Stimulated activated CD4-positive, alpha-beta T cell treated with anti-CD3 and anti-CD28 coated beads, Interleukin-2, amount 100 ng/mL, for 24 hours (primary cell): ENCODE measurements around the gene ZNF436.
"Not testable (repeated sequence)": the region's sequence is repeated elsewhere in the genome, so short reads cannot be mapped to it uniquely, and the experiment has no call there.

Source experiments
- DNase-seq, 2 donors: peaks; one replicate each; pipeline ENCODE4 v3.0.0-alpha.2; 2020

The ZNF436 gene

DNA sequence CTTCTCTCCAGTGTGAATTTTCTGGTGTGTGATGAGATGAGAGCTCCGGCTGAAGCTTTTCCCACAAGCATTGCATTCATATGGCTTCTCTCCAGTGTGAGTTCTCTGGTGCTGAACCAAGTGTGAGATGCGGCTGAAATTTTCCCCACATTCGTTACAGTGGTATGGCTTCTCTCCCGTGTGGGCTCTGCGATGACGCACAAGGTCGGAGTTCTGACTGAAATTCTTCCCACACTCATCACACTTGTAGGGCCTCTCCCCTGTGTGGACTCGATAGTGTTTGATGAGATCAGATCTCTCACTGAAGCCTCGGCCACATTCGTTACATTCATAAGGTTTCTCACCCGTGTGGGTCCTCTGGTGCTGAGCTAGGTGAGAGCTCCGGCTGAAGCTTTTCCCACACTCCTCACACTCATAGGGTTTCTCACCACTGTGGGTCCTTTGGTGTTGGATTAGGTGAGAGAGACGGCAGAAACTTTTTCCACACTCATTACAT lies 7.4 kb downstream of the ZNF436 start:
- no peak for DNase-seq

DNA sequence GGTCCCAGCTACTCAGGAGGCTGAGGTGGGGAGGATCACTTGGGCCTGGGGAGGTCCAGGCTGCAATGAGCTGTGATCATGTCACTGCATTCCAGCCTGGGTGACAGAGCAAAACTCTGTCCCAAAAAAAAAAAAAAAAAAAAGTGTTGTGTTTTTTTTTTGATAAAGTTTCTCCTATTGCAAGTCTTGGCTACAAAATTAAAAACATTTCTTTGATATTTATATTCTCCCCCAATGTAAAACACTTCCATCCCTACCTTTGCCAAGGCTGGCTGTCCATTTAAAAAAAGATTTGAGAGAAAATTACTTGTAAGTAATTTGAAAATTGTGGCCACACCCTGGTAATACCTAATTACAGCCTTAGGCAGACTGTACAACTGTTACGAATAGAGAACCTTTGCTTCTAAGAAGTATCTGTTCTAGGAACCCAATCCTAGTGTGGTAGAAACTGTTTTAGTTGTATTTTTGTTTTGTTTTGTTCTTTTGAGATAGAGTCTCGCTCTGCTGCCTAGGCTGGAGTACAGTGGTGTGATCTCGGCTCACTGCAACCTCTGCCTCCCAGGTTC lies 11.2 kb downstream of the ZNF436 start:
- no peak for DNase-seq

DNA sequence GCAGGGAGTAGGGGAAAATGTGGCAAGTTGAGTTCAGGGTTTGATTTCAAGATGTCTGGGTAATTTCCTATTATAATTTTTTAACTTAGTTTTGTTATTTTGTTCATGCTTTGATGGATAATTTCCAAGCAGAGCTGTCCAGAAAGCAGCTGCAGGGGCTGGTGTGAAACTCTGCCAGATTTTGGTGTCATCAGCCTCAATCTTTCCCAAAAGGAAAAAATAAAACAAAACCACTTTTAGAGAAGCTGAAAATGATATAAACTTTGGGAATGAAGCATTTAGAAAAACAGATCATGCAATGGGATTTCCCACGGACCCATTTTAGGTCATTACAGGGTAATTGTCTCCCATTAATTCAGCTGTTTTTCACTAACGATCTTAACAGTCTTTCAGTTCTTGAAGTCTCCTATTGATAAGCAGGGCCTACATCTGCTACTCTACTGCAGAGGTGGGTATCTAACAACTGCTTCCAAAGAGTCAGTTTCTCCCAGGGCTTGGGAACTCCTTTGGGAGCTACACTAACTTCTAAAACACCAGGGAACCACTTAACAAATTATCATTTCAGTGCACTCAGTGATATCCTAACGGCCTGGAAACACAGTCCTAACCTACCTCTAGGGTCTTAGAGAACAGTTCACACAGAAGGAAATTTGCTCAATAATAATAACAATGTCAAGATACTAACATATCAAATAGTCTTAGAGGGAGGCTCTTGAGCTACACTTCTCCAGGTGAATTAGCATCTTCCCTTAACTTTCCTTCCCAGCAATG lies 12.3 kb downstream of the ZNF436 start:
- DNase-seq, result no peak

DNA sequence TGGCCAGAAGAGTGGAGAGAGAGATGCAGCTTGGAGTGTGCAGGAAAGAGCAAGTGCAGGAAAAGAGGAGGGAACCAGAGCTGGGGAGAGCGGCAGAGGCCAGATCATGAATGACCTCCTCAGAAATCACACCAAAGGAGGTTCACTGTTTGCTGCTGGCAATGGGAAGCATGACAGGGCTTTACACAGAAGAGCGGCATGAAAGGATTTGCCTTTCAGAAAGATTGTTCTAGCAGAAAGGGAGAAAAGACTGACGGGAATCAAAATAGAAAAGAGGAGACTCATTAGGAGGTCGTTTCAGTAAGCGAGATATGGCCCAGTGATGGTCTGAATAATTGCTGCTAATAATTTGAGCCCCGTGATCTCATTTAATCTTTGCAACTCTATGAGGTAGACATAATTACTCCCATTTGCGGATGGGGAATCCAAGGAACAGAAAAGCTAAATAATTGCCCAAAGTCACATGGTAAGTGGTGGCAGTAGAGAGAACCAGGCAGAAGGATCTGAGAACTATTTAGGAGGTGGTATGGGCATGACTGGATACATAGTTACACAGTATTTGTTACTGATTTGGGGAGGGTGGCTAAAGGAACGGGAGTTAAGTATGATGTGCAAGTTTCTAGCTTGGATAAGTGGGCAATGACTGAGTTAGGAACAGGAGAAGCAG lies 13.0 kb downstream of the ZNF436 start:
- DNase-seq, result no peak

DNA sequence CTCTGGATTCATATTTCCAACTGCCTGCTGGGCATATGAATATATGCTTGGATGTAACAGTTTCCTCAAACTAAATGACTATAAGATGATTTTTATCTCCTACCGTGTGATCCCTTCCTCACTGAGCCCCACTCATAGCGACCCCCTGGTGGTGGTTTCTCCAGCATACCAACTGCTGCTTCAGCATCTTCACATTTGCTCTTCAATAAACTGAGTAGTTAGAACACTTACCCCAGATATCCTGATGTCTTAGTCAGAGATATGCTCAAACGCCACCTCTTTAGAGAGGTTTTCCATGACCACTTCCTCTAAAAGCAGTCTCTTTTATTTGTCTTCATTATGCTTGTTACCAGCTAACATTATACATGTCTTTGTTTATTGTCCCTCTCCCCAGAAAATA lies 15.4 kb downstream of the ZNF436 start:
- DNase-seq, result no peak

DNA sequence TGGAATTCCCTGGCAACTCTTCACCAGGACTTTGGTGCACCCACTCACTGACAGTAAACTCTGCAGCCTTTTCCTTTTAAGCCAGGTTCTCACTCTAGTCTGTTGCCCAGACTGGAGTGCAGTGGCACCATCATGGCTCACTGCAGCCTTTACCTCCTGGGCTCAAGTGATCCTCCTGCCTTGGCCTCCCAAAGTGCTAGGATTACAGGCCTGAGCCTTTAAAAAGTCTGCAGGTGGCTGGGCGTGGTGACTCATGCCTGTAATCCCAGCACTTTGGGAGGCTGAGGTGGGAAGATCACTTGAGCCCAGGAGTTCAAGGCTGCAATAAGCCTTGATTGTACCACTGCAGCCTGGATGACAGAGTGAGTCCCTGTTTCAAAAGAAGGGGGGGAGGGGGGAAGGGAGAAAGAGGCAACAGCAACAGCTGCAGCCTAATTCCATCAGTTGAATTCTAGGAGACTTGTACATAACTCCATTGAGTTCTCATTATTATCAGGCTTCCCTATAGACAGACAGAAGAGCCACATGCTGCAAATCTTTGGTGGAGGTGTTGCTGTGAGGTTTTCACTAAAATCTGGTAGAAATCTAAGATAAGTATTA lies 17.4 kb downstream of the ZNF436 start:
- no peak for DNase-seq

DNA sequence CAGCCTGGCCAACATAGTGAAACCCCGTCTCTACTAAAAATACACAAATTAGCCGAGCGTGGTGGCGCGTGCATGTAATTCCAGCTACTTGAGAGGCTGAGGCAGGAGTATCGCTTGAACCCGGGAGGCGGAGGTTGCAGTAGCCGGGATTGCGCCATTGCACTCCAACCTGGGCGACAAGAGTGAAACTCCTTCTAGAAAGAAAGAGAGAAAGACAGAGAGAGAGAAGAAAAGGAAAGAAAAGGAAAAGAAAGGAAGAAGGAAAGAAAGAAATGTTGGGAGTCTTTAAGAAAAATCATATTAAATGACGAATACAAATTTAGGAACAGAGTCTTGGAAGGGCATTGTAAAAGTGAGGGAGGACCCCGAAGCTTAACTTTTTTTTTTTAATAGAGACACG lies 23.7 kb downstream of the ZNF436 start:
- no peak for DNase-seq

DNA sequence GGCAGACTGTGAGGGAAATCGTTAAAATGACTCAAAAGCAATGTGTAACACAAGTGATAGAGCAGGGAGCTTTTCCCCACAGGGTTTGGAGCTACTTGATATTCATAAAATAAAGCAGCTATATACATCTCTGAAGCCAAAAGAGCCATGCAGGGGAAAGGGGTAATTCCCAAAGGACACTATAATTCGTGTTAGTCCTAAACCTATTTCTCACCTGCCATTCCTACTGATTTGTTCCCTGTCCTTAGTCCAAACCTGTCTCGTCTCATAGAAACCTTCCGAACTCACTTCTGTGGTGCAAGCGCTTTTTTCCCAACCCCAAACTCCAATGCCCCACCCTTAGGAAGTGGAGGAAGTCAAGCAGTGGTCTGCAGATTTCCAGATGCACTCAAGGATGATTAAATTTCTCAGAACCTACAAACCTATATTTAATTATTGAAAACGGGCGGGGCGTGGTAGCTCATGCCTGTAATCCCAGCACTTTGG lies 24.6 kb downstream of the ZNF436 start:
- no peak for DNase-seq

DNA sequence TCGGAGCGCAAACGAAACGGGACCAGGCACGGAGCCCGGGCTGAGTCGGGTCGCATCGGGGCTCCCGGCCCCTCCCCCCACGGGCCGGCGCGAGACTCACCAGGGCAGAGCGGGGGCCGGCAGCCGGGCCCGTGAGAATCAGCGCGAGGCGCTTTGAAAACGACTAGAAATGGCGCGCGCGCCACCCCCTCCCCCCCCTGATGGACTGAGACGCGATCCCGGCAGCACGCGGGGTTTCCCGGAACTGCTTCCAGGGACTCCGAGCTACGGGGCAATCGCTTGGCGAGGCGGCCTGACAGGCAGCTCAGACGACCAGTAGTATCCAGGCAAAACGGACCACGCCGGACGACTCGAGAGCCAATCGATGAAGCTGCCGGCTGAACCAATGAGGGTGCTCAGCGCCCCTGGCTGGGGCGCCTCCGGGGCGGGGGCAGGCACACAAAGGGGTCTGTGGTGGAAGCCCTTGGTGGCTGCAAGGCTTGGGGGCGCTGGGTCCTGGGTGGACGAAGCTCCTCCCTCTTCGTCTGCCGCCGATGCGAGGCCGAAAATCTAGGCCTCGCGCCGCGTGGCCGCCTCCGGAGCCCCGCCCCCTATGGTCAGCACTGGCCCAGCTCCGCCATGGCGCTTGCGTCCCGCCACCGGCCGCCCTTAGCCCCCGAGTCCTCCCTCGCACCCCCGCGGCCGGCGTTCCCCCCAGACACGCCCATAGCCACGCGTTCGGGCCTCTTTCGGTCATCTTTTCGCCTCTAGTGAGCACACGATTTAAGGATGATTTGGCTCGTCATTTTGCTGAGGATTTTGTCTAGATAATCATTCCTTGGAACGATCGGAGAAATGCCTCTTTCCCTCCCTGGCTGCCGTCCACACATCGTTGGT lies 25.3 kb downstream of the ZNF436 start, which contains the start of gene HNRNPR:
HNRNPR (minus strand) TSS at position 174 of the 876 bp plus-strand sequence. CDS start 3,276 bp downstream, outside the sequence.
- peak; percentile 99 to 100 for DNase-seq

DNA sequence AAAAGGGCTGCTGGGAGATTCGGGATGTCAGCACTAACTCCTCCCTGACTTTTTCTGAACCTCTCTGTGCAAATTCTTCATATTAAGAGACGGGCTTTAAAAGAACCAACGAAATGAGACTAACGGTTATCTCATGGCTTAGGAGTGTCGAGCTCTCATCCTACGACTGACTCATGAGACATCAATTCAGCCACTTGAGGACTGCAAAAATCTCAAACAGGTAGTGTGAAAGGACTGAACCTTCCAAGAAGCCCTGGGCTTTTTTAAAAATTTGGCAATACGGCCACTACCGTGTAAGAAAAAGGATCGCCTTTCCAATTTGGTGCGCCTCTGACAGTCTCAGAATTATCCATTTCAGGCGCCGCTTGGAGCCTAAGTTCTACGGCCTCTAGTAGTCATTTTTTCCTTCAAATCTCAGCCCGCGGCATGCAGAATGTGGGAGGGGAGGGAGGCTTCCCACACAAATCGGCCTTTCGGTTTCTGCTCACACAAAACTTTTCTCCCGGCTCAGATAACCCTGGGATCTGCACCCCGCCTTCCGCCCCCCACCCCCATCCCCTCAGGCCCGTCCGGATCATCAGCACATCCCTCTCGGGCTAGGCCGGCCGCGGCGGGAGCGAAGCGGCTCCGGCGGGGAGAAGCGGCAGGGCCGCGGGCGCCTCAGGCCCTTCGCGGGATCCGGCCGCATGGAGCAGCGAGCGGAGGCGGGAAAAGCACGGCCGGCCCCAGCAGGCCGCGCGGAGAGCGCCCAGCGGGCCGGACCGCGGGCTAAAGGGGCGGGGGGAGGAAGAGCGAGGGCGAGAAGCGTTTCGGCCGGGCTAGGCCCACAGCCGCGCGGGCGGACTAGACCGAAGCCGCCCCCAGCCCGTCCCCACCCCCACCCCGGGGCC lies 26.2 kb downstream of the ZNF436 start:
- peak; percentile 66 to 67 for DNase-seq

DNA sequence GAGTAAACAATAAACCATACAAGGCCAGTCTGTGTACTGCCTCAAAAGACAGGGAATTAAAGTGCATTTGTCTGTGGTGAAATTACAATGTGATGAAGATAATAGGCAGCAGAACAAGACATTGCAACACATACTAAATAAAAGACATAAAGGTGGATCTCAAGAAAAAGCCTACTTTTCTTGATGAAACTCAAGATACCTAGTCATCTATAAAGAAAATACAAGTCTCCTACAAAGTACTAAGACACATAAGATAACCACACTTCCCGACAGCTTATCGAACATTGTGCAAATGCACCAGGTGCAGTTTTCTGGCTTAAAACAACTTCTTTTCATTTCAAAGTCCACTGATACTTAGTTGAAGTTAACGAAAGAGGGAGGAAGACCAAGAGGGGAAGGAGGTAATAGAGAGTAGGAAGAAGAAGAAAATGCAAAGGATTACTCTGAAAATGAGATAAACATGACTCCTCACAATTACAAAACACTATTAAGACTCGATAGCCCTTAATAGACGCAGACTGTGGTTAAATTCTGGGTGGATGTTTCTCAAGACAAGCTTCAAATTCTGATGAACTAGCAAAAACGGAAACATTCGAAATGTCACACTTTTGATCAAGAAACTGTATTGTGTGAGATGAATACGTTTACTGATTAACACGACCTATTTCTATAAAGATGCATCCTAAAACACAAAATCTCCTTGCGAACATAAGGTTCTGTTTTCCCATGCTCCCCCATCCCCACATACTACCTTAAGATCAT lies 27.5 kb downstream of the ZNF436 start:
- DNase-seq, result no peak

DNA sequence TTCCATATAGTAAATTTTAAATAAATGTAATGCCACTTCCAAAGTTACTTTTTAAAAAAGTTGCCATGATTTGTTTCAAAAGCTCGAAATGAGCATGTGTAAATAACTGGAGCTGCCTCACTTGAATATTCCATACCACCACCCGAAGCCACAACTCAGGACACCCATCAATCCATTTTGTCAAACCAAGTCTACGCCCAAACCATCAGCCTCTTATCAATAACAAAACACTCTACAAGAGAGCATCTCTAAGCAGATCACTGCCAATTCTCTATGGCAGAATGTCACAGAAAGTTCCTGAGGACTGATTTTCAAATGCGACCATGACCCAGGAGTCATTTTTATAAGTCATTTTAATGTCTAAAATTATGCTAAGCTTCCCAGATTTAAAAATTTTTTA lies 30.0 kb downstream of the ZNF436 start:
- no peak for DNase-seq

DNA sequence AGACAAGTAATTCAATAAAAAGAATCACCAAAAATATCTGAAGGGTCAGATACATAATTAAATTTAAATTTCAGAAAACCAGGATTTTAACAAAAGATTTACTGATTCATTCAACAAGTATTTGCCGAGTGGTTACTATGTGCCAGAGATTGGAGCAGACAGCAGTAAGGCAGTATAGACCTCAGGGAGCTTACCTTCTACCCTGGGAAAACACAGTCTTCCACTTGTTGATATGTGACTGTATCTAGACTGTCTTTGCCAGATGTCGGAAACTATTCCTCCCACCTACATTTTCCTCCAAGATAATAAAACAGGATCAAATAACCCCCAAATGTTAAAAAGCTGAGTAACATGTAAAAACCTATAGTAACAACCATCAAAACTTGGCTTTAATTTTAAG lies 31.8 kb downstream of the ZNF436 start:
- no peak for DNase-seq

DNA sequence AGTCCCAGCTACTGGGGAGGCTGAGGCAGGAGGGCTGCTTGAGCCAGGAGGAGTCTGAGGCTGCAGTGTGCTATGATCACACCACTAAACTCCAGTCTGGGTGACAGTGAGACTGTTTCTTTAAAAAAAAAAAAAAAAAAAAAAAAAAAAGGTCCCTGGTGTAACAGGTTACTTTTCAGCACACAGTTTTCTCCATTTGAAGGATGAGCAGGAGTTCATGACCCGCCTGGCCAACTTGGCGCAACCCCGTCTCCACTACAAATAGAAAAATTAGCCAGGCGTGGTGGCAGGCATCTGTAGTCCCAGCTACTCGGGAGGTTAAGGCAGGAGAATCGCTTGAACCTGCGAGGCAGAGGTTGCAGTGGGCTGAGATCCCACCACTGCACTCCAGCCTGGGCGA lies 37.9 kb downstream of the ZNF436 start:
- no peak for DNase-seq

DNA sequence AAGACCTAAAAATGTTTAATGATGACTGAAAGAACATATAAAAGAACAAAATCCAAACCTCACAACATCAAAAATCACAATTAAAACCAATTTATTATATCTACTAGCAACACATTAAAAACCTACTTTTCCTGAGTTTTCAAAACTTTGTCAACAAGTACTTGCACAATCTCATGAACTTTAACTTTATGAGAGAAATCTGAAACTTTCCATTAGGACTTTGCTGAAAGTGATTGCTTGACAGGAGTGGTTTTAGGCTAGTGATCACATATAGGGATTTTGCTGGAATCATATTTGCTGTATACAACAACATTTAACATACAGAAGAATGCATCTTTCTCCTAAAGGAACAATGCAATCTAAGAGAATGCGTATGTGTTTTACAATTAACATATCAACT lies 38.8 kb downstream of the ZNF436 start:
- DNase-seq, result no peak

DNA sequence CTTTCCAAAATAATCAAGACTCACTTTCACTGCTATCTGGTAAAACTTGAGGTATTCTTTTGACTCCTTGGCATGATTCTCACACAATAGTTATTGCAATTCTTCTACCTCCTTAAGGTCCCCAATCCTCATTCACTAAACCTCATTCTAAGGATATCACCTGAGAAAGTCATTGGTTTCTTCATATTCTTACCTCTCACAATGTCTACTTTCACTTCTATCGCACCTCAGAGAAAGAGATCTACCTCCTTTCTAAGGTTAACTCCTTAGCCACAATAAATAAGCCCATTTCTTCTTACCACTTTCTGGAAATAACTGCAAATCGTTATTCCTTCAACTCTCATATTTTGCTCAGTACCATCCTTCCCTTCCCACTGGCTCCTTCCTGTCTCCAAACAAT lies 44.2 kb downstream of the ZNF436 start:
- DNase-seq, result no peak

DNA sequence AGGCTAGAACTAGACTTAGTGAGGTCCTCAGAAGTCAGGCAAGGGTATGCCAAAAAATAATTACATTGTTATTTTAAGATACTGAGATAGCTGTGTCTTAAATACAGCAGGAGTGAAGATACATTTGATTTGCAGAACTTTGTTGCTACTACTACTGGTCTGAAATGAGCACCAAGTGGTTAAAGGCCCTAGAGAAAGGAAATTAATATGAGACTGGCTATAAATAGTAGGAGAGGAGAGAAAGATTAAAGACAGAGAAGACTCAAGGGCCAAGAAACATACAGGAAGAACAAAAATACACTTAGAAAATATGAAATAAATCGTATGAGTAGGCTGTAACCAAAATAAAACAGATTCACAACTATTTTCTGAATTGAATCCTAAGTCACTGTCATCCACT lies 46.9 kb downstream of the ZNF436 start:
- DNase-seq, result no peak

DNA sequence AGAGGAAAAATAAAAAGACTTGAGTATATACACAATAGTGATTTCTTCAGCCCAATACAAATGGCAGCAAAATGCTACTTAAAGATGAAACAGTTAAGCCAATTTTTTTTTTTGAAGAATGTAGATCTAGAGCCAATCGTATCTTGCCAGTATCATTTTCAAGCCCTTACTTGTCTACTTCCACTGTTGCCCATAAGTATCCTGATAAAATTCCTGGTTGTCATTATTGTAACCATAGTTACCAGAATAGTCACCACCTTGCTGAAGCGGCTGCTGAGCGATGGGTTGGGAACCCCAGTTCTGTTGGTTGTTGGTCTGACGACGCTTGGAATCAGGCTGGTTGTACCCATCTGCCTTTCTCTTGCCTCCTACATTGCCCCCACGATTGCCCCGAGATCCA lies 59.4 kb downstream of the ZNF436 start:
- not testable (repeated sequence) for DNase-seq
